Choroid plexus epithelial cell (primary cell): Measurements from ENCODE around the gene HRAS.

Experiments used
- DNase-seq: peaks from one replicate; pipeline ENCODE4 v3.0.0-alpha.2; 2010; ENCODE audit warnings: low read depth
- H3K4me3 ChIP-seq: 2 replicates; pipeline ENCODE4 v1.5.1; 2011; ENCODE audit warnings: low read depth, mild to moderate bottlenecking, control low read depth, low read length, moderate library complexity
- CTCF ChIP-seq: conservative IDR thresholded peaks from 2 replicates; pipeline ENCODE4 v1.5.1; 2011; ENCODE audit warnings: low read depth, mild to moderate bottlenecking, control low read depth, inconsistent platforms, low read length, moderate library complexity

The HRAS gene

GRCh38 chr11:541433-541885, 6.1 kb upstream of the HRAS start:
- no peak for DNase-seq
- no peak overlapping the region for H3K4me3 ChIP-seq
- TF ChIP-seq CTCF: no peak

GRCh38 chr11:540583-541432, 5.4 kb upstream of the HRAS start:
- DNase-seq: no peak
- no peak overlapping the region for H3K4me3 ChIP-seq
- no peak for TF ChIP-seq CTCF

- TF ChIP-seq CTCF: no peak
- H3K4me3 ChIP-seq: no peak overlapping the region
- DNase-seq: no peak
These were observed 4.7 kb upstream of the HRAS start for GRCh38 chr11:539971-540481.

GRCh38 chr11:538431-539051, 3.2 kb upstream of the HRAS start:
- no peak for TF ChIP-seq CTCF
- DNase-seq: no peak
- H3K4me3 ChIP-seq: no peak overlapping the region

- no peak for TF ChIP-seq CTCF
- DNase-seq: no peak
These were observed 2.5 kb upstream of the HRAS start for GRCh38 chr11:537622-538430.

GRCh38 chr11:536841-537621, 1.7 kb upstream of the HRAS start, which contains the start of gene LRRC56:
LRRC56 (plus strand) TSS chr11:537527; CDS start chr11:540685, 3,158 bp downstream.
- H3K4me3 ChIP-seq: peak within 1 kb of the TSS; percentile 49
- no peak for TF ChIP-seq CTCF
- DNase-seq: peak; percentile 87

More at GRCh38 chr11:537622-538430, 2.5 kb upstream of the HRAS start:
- H3K4me3 ChIP-seq: peak overlapping the region; percentile 49
